K562 (cell line): ENCODE results near the gene MAP2K7. TPM values are rescaled to one million over a fixed set of nuclear protein-coding genes. Genes with fewer than 3 reads are reported as not detected.

Experiments
- ATF7 ChIP-seq: fragments of 450-650 bp; IDR thresholded peaks from 2 replicates; pipeline ENCODE4 v1.7.1; 2014; ENCODE audit warnings: mild to moderate bottlenecking, moderate library complexity
- CBX3 ChIP-seq, 2 experiments: IDR thresholded peaks; 1 replicate in 1 of 2; 2 replicates in 1 of 2; pipeline ENCODE4 v1.6.1; 2012; ENCODE audit warnings: inconsistent platforms in 2 of 2, low read length in 2 of 2, borderline replicate concordance in 1 of 2, control low read depth in 1 of 2
- CCNT2 ChIP-seq: IDR thresholded peaks from 2 replicates; pipeline ENCODE4 v1.6.1; 2011; ENCODE audit warnings: borderline replicate concordance, low read depth, mild to moderate bottlenecking, moderate library complexity, mixed read lengths, low read length; ENCODE audit not compliant: insufficient read length; ENCODE audit errors: extremely low read depth
- CREB3 ChIP-seq: fragments of 450-650 bp; conservative IDR thresholded peaks from 2 replicates; pipeline ENCODE4 v1.6.1; 2016; ENCODE audit warnings: missing genetic modification characterization, low read depth, mild to moderate bottlenecking, missing compliant biosample characterization, moderate library complexity
- CXXC5 ChIP-seq: fragments of 250-450 bp; sonication (Bioruptor Pico); IDR thresholded peaks from 2 replicates; pipeline ENCODE4 v1.8.0; 2022; ENCODE audit warnings: inconsistent platforms, mild to moderate bottlenecking, moderate library complexity
- DPF2 ChIP-seq: fragments of 450-650 bp; IDR thresholded peaks from 2 replicates; pipeline ENCODE4 v1.6.1; 2016
- E2F3 ChIP-seq: fragments of 250-450 bp; sonication (Bioruptor Pico); IDR thresholded peaks from 2 replicates; pipeline ENCODE4 v1.4.0; 2020; ENCODE audit warnings: mild to moderate bottlenecking
- ERF ChIP-seq: fragments of 450-650 bp; formaldehyde crosslinking; IDR thresholded peaks from 2 replicates; pipeline ENCODE4 v1.4.0; 2020; ENCODE audit warnings: mild to moderate bottlenecking, mixed read lengths
- FOXA3 ChIP-seq, 2 experiments: fragments of 450-650 bp in 1 of 2; sonication (generic) in 1 of 2; formaldehyde crosslinking; IDR thresholded peaks in 1 of 2; conservative IDR thresholded peaks in 1 of 2; 2 replicates each; pipeline versions ENCODE4 v1.4.0 to v1.8.0; 2020 to 2022; ENCODE audit warnings: mild to moderate bottlenecking in 2 of 2, missing genetic modification reagents in 1 of 2
- FOXP1 ChIP-seq: sonication (generic); formaldehyde crosslinking; IDR thresholded peaks from 2 replicates; pipeline ENCODE4 v1.8.0; 2022; ENCODE audit warnings: mild to moderate bottlenecking, missing genetic modification reagents
- HEY1 ChIP-seq: fragments of 250-450 bp; sonication (Bioruptor Pico); IDR thresholded peaks from 2 replicates; pipeline ENCODE4 v1.5.0; 2020; ENCODE audit warnings: mild to moderate bottlenecking, moderate library complexity, borderline replicate concordance
- IFI16 ChIP-seq: fragments of 250-450 bp; sonication (Bioruptor Pico); IDR thresholded peaks from 2 replicates; pipeline ENCODE4 v2.1.2; 2022; ENCODE audit warnings: mild to moderate bottlenecking, inconsistent platforms
- NCOA1 ChIP-seq: fragments of 450-650 bp; IDR thresholded peaks from 2 replicates; pipeline ENCODE4 v1.6.1; 2016; ENCODE audit warnings: low read depth
- PHF21A ChIP-seq: fragments of 450-650 bp; IDR thresholded peaks from 2 replicates; pipeline ENCODE4 v1.6.1; 2017; ENCODE audit warnings: low read depth, borderline replicate concordance
- PPARD ChIP-seq: fragments of 250-450 bp; sonication (Bioruptor Pico); IDR thresholded peaks from 2 replicates; pipeline ENCODE4 v1.8.0; 2022; ENCODE audit warnings: inconsistent platforms, mild to moderate bottlenecking, moderate library complexity
- RBM39 ChIP-seq: fragments of 200-400 bp; formaldehyde crosslinking; optimal IDR thresholded peaks from 2 replicates; pipeline ENCODE3; 2018; ENCODE audit warnings: low read depth, low read length
- RFX1 ChIP-seq: fragments of 450-650 bp; IDR thresholded peaks from 2 replicates; pipeline ENCODE4 v1.6.1; 2016; ENCODE audit warnings: mild to moderate bottlenecking, moderate library complexity
- RFX5 ChIP-seq: IDR thresholded peaks from 2 replicates; pipeline ENCODE4 v1.6.1; 2011; ENCODE audit warnings: low read depth, mild to moderate bottlenecking, improper control_type of control experiment, low read length
- SMAD2 ChIP-seq: fragments of 150-350 bp; IDR thresholded peaks from 2 replicates; pipeline ENCODE4 v1.6.1; 2014; ENCODE audit warnings: low read depth, mild to moderate bottlenecking, low read length
- XRCC3 ChIP-seq: fragments of 450-650 bp; IDR thresholded peaks from 2 replicates; pipeline ENCODE4 v1.6.1; 2017; ENCODE audit warnings: mild to moderate bottlenecking, moderate library complexity
- ZC3H11A ChIP-seq: IDR thresholded peaks from 2 replicates; pipeline ENCODE4 v1.6.1; 2012; ENCODE audit warnings: low read depth, low read length, improper control_type of control experiment
- ZFP36 ChIP-seq: fragments of 150-350 bp; IDR thresholded peaks from 2 replicates; pipeline ENCODE4 v1.6.1; 2018; ENCODE audit warnings: low read length, low read depth; ENCODE audit not compliant: partially characterized antibody
- polyA plus RNA-seq, 8 experiments: library from polyadenylated mRNA; depleted of rRNA in 4 of 8; stranded (reverse) in 5 of 8; unstranded in 3 of 8; fragments of >200 nt; fragmentation: Nextera tagmentation in 2 of 8; fragmentation: Illumina TruSeq in 1 of 8; extraction: Ambion mirVana in 2 of 8; extraction: Trizol in 1 of 8; gene quantifications; 2 replicates each; pipeline versions ENCODE4 v1.2.1 to v1.2.3, GENCODE V29; 2011 to 2014; ENCODE audit warnings: inconsistent platforms in 1 of 8, missing spikeins in 1 of 8
- total RNA-seq, 7 experiments: library from RNA; depleted of rRNA in 6 of 7; stranded (reverse); fragments of >200 nt in 6 of 7; fragmentation: Illumina TruSeq in 2 of 7; extraction: Trizol in 2 of 7; gene quantifications; 2 replicates each; pipeline versions ENCODE4 v1.2.1 to v1.2.3, GENCODE V29; 2011 to 2021; ENCODE audit warnings: low replicate concordance in 1 of 7
- TF ChIP-seq, protein P1 (sequence below): fragments of 200-800 bp; sonication (Bioruptor generic); IDR thresholded peaks from 2 replicates; pipeline ENCODE4 v1.6.1; 2017; ENCODE audit warnings: missing genetic modification characterization, missing compliant biosample characterization
- TF ChIP-seq, protein P2 (sequence below), 2 experiments: IDR thresholded peaks; 2 replicates each; pipeline ENCODE4 v1.6.1; 2011; ENCODE audit warnings: borderline replicate concordance in 1 of 2, control low read depth in 1 of 2, low read depth in 1 of 2, low read length in 1 of 2, mild to moderate bottlenecking in 1 of 2, mixed read lengths in 1 of 2, moderate library complexity in 1 of 2; ENCODE audit not compliant: insufficient read depth in 1 of 2, insufficient read length in 1 of 2, poor library complexity in 1 of 2, severe bottlenecking in 1 of 2; ENCODE audit errors: extremely low read depth in 1 of 2
- TF ChIP-seq, protein P3 (sequence below): fragments of 450-650 bp; formaldehyde crosslinking; IDR thresholded peaks from 2 replicates; pipeline ENCODE4 v1.4.0; 2022; ENCODE audit warnings: mild to moderate bottlenecking, moderate library complexity
- TF ChIP-seq, protein P4 (sequence below): fragments of 250-450 bp; sonication (Bioruptor Pico); IDR thresholded peaks from 2 replicates; pipeline ENCODE4 v1.6.1; 2021; ENCODE audit warnings: mild to moderate bottlenecking

Gene MAP2K7
- total and polyA plus RNA-seq, 9 of the 15 experiments (the other 6 are each of a cell fraction or from before 2014, with no cell fraction given), result 0.51 to 45.8 (median 14.1) TPM

DNA sequence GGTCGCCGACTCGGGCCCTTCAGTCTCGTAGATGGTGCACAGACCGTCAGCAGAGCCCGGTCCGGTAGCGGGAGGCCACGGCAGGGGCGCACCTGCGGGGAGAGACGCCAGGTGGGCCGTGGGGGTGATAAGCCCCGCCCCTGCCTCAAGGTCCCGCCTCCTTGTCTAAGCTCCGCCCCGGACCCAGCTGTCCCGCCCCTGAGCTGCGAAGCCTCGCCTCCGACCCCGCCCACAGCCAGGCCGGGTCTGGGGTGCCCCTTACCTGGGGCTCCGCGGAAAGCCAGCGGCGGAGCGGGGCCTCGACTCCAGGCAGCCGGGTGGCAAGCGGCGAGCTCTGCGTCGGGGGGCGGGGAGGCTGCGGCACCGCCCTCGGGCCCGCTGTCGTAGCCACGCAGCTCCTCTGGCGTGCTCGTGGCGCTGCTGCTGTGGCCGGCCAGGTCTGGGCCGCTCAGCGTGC, 34.2 kb upstream of the MAP2K7 start (continued):
- TF ChIP-seq ZC3H11A, result no peak
- TF ChIP-seq RFX1, result no peak
- TF ChIP-seq PPARD (CRISPR knock-in tag), result no peak
- TF ChIP-seq XRCC3, result no peak
- 0 out of 2 replicates have a peak, but pooled peaks have one; percentile 53 for TF ChIP-seq CXXC5 (CRISPR knock-in tag)
- TF ChIP-seq RBM39, result no peak
- no peak for TF ChIP-seq SMAD2
- TF ChIP-seq CCNT2, result peak; percentile 35
- TF ChIP-seq ZFP36, result no peak
- no peak for TF ChIP-seq IFI16 (CRISPR knock-in tag)
- TF ChIP-seq HEY1 (CRISPR knock-in tag), result no peak
- TF ChIP-seq, protein P1, sequence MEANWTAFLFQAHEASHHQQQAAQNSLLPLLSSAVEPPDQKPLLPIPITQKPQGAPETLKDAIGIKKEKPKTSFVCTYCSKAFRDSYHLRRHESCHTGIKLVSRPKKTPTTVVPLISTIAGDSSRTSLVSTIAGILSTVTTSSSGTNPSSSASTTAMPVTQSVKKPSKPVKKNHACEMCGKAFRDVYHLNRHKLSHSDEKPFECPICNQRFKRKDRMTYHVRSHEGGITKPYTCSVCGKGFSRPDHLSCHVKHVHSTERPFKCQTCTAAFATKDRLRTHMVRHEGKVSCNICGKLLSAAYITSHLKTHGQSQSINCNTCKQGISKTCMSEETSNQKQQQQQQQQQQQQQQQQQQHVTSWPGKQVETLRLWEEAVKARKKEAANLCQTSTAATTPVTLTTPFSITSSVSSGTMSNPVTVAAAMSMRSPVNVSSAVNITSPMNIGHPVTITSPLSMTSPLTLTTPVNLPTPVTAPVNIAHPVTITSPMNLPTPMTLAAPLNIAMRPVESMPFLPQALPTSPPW (CRISPR knock-in tag), result peak; percentile 20
- TF ChIP-seq CBX3 (IDR thresholded peaks at IDR 0.05; ENCODE audit: borderline replicate concordance in 1 of 2, low read length in 2 of 2), result no peak
- no peak for TF ChIP-seq E2F3 (CRISPR knock-in tag)
- TF ChIP-seq ATF7, result no peak
- TF ChIP-seq, protein P2, sequence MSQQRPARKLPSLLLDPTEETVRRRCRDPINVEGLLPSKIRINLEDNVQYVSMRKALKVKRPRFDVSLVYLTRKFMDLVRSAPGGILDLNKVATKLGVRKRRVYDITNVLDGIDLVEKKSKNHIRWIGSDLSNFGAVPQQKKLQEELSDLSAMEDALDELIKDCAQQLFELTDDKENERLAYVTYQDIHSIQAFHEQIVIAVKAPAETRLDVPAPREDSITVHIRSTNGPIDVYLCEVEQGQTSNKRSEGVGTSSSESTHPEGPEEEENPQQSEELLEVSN (IDR thresholded peaks at IDR 0.05; ENCODE audit: borderline replicate concordance in 1 of 2, extremely low read depth in 1 of 2, insufficient read depth in 1 of 2, insufficient read length in 1 of 2, low read depth in 1 of 2, low read length in 1 of 2, poor library complexity in 1 of 2, severe bottlenecking in 1 of 2), result peak in 1 of 2 experiments; percentile 70
- TF ChIP-seq, protein P3, sequence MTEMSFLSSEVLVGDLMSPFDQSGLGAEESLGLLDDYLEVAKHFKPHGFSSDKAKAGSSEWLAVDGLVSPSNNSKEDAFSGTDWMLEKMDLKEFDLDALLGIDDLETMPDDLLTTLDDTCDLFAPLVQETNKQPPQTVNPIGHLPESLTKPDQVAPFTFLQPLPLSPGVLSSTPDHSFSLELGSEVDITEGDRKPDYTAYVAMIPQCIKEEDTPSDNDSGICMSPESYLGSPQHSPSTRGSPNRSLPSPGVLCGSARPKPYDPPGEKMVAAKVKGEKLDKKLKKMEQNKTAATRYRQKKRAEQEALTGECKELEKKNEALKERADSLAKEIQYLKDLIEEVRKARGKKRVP, result no peak
- no peak for TF ChIP-seq DPF2
- TF ChIP-seq ERF (CRISPR knock-in tag), result no peak
- TF ChIP-seq FOXP1 (CRISPR knock-in tag), result no peak
- no peak for TF ChIP-seq PHF21A
- TF ChIP-seq CREB3 (tag), result no peak
- peak in 1 of 2 experiments; percentile 60; a peak in 1 of 4 replicates for TF ChIP-seq FOXA3 (CRISPR knock-in tag; conservative IDR thresholded peaks at IDR 0.05 in 1 of 2, IDR thresholded peaks at IDR 0.05 in 1 of 2)
- no peak for TF ChIP-seq NCOA1
- no peak for TF ChIP-seq RFX5
- TF ChIP-seq, protein P4, sequence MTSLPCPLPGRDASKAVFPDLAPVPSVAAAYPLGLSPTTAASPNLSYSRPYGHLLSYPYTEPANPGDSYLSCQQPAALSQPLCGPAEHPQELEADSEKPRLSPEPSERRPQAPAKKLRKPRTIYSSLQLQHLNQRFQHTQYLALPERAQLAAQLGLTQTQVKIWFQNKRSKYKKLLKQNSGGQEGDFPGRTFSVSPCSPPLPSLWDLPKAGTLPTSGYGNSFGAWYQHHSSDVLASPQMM, result no peak
